ENCODE measurements around the gene MEGF11. TPM values are rescaled to one million over a fixed set of nuclear protein-coding genes. Genes with fewer than 3 reads are reported as not detected.

The MEGF11 gene
- total RNA-seq, 1 experiment from 2014 or later: not detected

- no peak for DNase-seq (ENCODE audit: low read depth)
Measured at GRCh38 chr15:66066005-66066404, 187.5 kb downstream of the MEGF11 start.

GRCh38 chr15:66065325-66065724 is 188.2 kb downstream of the MEGF11 start:
- no peak for DNase-seq (ENCODE audit: low read depth)

- DNase-seq (ENCODE audit: low read depth): no peak
Measured at GRCh38 chr15:66063147-66063546, 190.4 kb downstream of the MEGF11 start.

- DNase-seq (ENCODE audit: low read depth): no peak
Measured at GRCh38 chr15:66057089-66057488, 196.5 kb downstream of the MEGF11 start.

GRCh38 chr15:66053991-66054390 is 199.6 kb downstream of the MEGF11 start:
- DNase-seq (ENCODE audit: low read depth): no peak

- no peak for DNase-seq (ENCODE audit: low read depth)
Measured at GRCh38 chr15:66051833-66052232, 201.7 kb downstream of the MEGF11 start.

GRCh38 chr15:66050264-66050663 is 203.3 kb downstream of the MEGF11 start:
- no peak for DNase-seq (ENCODE audit: low read depth)

- no peak for DNase-seq (ENCODE audit: low read depth)
Measured at GRCh38 chr15:66049353-66049752, 204.2 kb downstream of the MEGF11 start.

- no peak for DNase-seq (ENCODE audit: low read depth)
Measured at GRCh38 chr15:66047321-66048024, 206.1 kb downstream of the MEGF11 start.

- no peak for DNase-seq (ENCODE audit: low read depth)
Measured at GRCh38 chr15:66046751-66047150, 206.8 kb downstream of the MEGF11 start.

GRCh38 chr15:66046326-66046725 is 207.2 kb downstream of the MEGF11 start:
- no peak for DNase-seq (ENCODE audit: low read depth)

GRCh38 chr15:66045542-66045941 is 208.0 kb downstream of the MEGF11 start:
- no peak for DNase-seq (ENCODE audit: low read depth)

GRCh38 chr15:66044837-66045236 is 208.7 kb downstream of the MEGF11 start:
- DNase-seq (ENCODE audit: low read depth): no peak

GRCh38 chr15:66043264-66043663 is 210.3 kb downstream of the MEGF11 start:
- no peak for DNase-seq (ENCODE audit: low read depth)

GRCh38 chr15:66042624-66043023 is 210.9 kb downstream of the MEGF11 start:
- no peak for DNase-seq (ENCODE audit: low read depth)

- DNase-seq (ENCODE audit: low read depth): no peak
Measured at GRCh38 chr15:66041276-66041675, 212.3 kb downstream of the MEGF11 start.

- no peak for DNase-seq (ENCODE audit: low read depth)
Measured at GRCh38 chr15:66040211-66040892, 213.2 kb downstream of the MEGF11 start.

GRCh38 chr15:66039117-66039871 is 214.3 kb downstream of the MEGF11 start:
- DNase-seq (ENCODE audit: low read depth): no peak

GRCh38 chr15:66038387-66039116 is 215.0 kb downstream of the MEGF11 start:
- DNase-seq (ENCODE audit: low read depth): no peak

- no peak for DNase-seq (ENCODE audit: low read depth)
Measured at GRCh38 chr15:66036859-66037258, 216.7 kb downstream of the MEGF11 start.

- no peak for DNase-seq (ENCODE audit: low read depth)
Measured at GRCh38 chr15:66035901-66036300, 217.6 kb downstream of the MEGF11 start.

GRCh38 chr15:66033143-66033542 is 220.4 kb downstream of the MEGF11 start:
- no peak for DNase-seq (ENCODE audit: low read depth)
